HG02970 (cell line): ENCODE data around the gene TOMM70.
A peak's percentile ranks its signal among the peaks of the same experiment; 100 is the strongest.

Experiments
- ATAC-seq: cut with Tn5 transposase; IDR thresholded peaks from one replicate; pipeline ENCODE4 v1.9.1; 2021; ENCODE audit warnings: mild to moderate bottlenecking, moderate library complexity, moderate number of reproducible peaks; ENCODE audit not compliant: unreplicated experiment, low FRiP score

Gene TOMM70

DNA sequence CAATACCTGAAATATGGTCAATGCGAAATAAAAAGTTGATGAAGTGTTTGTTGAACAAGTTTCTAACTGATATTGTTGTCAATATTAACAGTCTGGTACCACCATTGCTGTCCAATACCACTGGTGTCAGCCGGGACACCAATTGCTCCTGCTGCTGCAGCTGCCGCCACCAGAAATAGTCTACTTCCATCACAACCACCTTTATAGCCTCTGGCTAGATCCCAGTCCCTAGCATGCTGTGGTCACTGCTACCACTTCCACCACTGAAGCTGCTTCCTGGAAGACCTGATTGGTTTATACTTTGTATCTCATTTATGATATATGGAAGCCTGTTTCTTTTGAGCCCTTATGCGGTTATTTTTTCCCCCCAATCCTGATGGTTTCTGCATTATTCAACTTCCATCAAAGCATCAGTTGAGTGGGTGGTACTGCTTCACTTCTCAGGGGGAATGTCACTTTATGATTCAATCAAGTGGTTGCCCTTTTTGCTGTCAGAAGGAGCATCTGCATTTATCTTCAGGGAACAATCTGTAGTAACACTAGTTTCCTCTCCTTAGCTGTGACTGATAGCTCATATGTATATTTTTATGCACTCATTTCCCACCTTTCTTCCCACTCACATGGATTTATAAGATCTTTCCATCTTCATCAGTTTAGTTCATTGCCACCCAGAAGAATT, 12.2 kb upstream of the TOMM70 start:
- no peak for ATAC-seq

DNA sequence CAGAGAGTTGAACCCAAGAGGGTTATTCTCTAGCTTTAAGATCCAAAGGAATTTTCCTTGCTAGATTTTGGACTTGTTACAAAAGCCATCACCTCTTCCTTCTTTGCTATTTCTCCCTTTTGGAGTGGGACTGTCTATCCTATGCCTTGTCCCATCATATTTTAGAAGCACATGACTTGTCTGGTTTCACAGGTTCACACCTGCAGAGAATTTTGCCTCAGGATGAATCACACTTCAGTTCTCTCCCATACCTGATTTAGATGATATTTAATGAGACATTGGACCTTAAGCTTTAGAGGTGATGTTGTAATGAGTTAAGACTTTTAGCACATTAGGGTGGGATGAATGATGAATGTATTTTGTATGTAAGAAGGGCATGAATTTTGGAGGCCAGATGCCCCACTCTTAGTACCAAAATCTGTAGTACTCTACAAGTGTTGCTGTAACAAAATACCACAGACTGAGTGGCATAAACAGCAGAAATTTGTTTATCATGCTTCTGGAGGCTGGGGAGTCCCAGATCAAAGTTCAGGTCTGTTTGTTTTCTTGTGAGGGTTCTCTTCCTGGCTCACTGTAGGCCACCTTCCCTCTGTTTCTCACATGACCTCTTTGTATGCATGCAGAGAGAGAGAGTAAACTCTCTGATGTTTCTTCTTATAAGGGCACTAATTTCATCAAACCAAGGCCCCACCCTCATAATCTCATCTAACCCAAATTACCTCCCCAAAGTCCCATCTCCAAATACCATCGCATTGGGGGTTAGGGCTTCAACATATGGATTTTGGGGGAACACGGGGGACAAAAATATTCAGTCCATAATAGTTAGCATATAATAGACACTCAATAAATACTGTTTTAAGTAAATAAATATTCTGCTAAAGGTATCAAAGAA, 10.4 kb upstream of the TOMM70 start:
- no peak for ATAC-seq

- no peak for ATAC-seq
Observed at GRCh38 chr3:100407977-100408532, 7.2 kb upstream of the TOMM70 start.

- no peak for ATAC-seq
Observed at GRCh38 chr3:100407164-100407563, 6.3 kb upstream of the TOMM70 start.

- ATAC-seq = no peak
Observed at GRCh38 chr3:100404250-100404548, 3.3 kb upstream of the TOMM70 start.

DNA sequence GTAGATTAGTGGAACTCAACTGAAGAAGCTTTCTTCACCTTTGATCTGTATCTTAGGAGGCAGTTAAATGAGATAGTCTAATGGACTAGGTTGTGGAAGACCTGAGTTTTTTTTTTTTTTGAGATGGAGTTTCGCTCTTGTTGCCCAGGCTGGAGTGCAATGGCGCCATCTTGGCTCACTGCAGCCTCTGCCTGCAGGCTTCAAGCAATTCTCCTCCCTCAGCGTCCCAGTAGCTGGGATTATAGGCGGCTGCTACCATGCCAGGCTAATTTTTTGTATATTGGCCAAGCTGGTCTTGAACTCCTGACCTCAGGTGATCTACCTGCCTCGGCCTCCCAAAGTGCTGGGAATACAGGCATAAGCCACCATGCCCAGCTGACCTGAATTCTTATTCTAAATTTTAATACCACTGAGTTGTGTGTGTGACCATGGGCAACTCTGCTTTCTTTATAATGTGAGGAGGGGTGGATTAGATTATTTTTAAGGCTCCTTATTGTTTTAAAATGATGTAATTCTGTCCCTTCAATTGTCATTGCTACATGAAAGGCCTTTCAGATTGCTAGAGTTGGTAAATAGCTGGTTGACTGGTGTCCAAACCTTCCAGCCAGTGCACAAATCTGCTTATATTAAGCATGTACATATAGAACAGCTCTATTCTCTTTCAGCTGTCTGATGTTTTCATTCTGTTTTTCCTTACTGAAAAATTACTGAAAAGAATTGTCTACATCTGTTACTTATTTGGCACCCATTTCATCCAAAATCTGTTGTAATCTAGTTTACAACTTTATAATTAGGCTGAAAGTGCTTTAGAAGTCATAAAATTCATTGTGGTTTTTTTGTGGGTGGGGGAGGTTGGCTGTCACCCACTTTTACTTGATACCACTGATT, 2.7 kb upstream of the TOMM70 start:
- ATAC-seq = no peak

- no peak for ATAC-seq
Observed at GRCh38 chr3:100402891-100403290, 2.0 kb upstream of the TOMM70 start.

DNA sequence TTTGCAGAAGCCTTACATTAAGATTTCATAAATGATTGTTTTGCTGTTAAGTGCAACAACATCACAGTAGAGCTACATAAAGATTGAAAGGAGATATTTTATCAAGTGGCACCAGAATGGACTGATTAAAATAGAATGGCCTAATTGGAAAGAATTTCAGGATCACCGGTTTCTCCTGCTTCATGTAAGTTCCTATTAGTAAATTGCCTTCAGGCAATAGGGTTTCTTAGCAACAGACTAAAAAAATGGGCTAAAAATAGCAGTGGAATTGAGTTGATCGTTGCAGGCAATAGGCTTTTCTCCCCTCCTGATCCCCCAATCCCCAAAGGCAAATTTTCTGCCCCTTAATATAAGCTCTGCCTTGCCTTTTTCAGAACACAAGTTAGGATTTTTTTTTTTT, 1.4 kb upstream of the TOMM70 start:
- ATAC-seq = no peak

- ATAC-seq = peak; percentile 11
Observed at GRCh38 chr3:100401674-100402041, 769 bp upstream of the TOMM70 start.

DNA sequence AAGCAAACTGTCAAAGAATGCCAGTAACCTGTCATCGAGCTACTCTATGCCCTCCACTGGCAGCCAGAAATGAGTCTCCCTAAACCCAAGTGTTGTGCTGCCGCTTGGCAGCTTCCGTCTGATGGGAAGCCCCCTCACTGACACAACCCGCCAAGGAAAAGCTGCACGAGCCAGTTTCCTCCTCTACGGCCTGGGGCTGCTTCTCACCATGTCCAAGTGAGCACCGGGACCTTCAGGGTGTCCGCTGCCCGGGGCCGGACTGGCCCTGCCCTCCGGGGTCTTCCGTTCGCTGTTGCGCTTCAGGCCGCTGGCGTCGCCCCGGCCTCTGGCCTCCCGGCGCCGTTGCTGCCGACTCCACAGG, 490 bp downstream of the TOMM70 start:
- peak; percentile 11 for ATAC-seq

- no peak for ATAC-seq
Observed at GRCh38 chr3:100399341-100400071, 1.4 kb downstream of the TOMM70 start.

DNA sequence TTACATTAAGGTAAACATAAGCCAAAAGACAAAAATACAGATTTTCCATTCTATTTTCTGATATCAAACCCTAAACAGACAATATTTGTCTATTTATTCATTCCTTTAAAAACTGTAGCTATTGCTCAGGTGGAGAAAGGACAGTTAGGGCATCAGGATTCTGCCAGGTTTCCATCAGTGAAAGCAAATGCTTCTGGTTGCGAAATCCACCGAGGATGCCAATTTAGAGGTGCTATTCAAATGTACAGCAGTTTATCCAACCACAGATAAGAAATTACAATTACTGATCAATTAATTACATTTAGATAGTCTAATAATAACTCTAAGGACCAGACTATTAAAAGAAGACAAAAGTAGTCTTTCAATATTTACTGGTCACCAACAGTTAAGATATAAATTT, 3.9 kb downstream of the TOMM70 start:
- no peak for ATAC-seq

GRCh38 chr3:100395679-100396431, 5.0 kb downstream of the TOMM70 start:
- no peak for ATAC-seq

DNA sequence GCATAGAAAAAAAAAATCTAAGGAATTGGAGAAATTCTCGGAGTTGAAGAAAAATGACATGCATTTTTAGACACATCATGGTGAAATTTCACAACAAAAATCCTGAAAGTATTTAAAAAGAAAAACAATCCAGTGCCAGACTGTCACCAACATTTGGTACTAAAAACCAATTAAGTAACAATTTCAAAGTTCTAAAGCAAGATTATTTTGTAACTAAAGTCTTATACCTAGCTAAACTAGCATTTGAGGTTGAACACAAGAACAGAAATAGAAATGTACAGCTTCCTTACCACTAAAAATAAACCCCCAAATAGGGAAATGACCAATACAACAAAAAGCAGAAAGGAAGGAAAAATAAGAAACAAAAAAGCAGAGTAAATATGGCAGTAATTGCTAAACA, 11.9 kb downstream of the TOMM70 start:
- no peak for ATAC-seq

DNA sequence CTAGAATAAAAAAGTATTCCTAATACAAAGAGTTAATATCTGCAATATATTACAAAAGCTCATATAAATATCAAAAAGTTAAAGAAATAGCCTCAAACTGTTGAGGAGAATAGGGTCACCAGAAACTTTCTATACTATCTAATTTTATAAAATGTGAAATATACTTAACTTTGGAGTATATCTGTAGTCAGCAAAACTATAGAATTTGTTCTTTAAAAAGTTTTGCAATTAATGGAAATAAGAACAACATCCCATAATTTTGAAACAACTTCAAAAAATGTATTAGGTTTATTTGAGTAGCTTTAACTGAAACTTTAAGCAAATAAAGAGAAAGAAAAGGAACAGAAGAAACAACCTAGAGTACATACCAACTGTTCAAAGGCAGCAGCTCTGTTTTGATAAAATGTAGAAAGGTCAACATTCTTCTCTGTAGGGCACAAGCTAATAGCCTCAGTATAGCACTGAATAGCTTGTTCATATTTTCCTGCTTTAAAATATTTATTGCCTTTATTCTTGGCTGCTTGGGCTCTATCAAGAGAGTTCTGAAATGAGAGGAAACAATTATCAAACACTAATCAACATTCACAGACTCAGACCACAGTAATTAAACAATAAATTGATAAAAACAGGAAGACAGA, 14.3 kb downstream of the TOMM70 start:
- no peak for ATAC-seq

GRCh38 chr3:100384733-100385525, 16.0 kb downstream of the TOMM70 start:
- ATAC-seq = no peak

DNA sequence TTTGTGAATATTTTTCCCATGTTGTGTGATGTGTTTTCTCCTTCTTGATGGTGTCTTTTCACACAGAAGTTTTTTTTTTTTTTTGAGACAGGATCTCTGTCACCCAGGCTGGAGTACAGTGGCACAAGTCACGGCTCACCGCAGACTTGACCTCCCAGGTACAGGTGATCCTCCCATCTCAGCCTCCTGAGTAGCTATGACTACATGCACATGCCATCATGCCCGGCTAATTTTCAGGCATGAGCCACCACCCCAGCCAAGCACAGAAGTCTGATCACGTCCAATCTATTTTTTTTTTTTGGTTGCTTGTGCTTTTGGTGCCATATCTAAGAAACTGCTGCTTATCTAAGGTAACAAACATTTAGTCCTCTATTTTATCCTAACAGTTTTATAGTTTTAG, 24.6 kb downstream of the TOMM70 start:
- no peak for ATAC-seq

DNA sequence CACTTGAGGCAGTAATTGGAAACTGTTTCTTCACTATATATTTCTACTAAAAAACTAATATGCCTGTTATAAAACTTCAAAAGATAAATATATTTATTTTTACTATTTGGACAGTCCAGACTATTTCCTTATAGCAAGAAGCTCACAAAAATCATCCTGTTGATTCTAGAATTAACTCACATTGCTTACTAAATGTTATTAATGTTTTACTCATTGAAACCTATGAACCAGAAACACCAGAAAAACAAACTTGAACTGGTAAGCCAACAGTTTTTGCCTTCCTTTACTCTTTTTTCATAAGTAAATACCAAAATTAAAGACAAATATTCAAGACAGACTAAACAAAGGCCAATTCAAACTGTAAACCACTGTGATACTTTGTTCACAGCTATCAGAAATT, 26.4 kb downstream of the TOMM70 start:
- ATAC-seq = no peak
